Erythroblast (primary cell): Measurements from ENCODE around the gene KRT2.
A peak's percentile ranks its signal among the peaks of the same experiment; 100 is the strongest.

Experiments
- DNase-seq, 2 experiments: peaks; one replicate each; lab custom pipeline; 2025; lab: John Stamatoyannopoulos, UW
- GATA1 ChIP-seq: IDR thresholded peaks from 2 replicates; pipeline ENCODE4 v1.6.1; 2011; ENCODE audit warnings: low read depth, mild to moderate bottlenecking, control low read depth, low read length, moderate library complexity
- POLR2A ChIP-seq: IDR thresholded peaks from 2 replicates; pipeline ENCODE4 v1.6.1; 2011; ENCODE audit warnings: mild to moderate bottlenecking, low read length

Gene KRT2

GRCh38 chr12:52689936-52690335, 37.9 kb upstream of the KRT2 start:
- no peak for TF ChIP-seq POLR2A
- TF ChIP-seq GATA1: no peak
- DNase-seq: no peak

- TF ChIP-seq GATA1 (no peak), POLR2A (no peak)
- DNase-seq: no peak
Measured at GRCh38 chr12:52689239-52689638, 37.2 kb upstream of the KRT2 start.

- TF ChIP-seq POLR2A (no peak), GATA1 (no peak)
- no peak for DNase-seq
Measured at GRCh38 chr12:52688481-52688880, 36.5 kb upstream of the KRT2 start.

GRCh38 chr12:52687497-52688385, 35.7 kb upstream of the KRT2 start:
- peak; percentile 18 to 27 for DNase-seq
- no peak for TF ChIP-seq GATA1
- no peak for TF ChIP-seq POLR2A

GRCh38 chr12:52686756-52687487, 34.9 kb upstream of the KRT2 start:
- no peak for DNase-seq
- no peak for TF ChIP-seq POLR2A

- TF ChIP-seq GATA1 (no peak), POLR2A (no peak)
- no peak for DNase-seq
Measured at GRCh38 chr12:52686063-52686462, 34.1 kb upstream of the KRT2 start.

GRCh38 chr12:52685406-52685890, 33.4 kb upstream of the KRT2 start:
- TF ChIP-seq POLR2A (no peak), GATA1 (no peak)
- DNase-seq: no peak

- TF ChIP-seq GATA1 (no peak), POLR2A (no peak)
- DNase-seq: no peak
Measured at GRCh38 chr12:52684431-52684830, 32.4 kb upstream of the KRT2 start.

- no peak for TF ChIP-seq POLR2A
- DNase-seq: no peak
Measured at GRCh38 chr12:52683575-52684300, 31.7 kb upstream of the KRT2 start.

- DNase-seq: no peak
Measured at GRCh38 chr12:52682938-52683574, 31.0 kb upstream of the KRT2 start.

GRCh38 chr12:52682381-52682660, 30.3 kb upstream of the KRT2 start:
- TF ChIP-seq GATA1 (no peak), POLR2A (no peak)
- DNase-seq: no peak

More at GRCh38 chr12:52682938-52683574, 31.0 kb upstream of the KRT2 start:
- TF ChIP-seq GATA1 (no peak), POLR2A (no peak)

GRCh38 chr12:52681526-52682380, 29.7 kb upstream of the KRT2 start:
- TF ChIP-seq GATA1 (no peak), POLR2A (no peak)
- DNase-seq: no peak

GRCh38 chr12:52680363-52680762, 28.4 kb upstream of the KRT2 start, which contains the start of gene KRT1:
KRT1 (minus strand) TSS chr12:52680407; CDS start chr12:52680348, 59 bp downstream.
- TF ChIP-seq GATA1 (no peak), POLR2A (no peak)

GRCh38 chr12:52679875-52680274, 27.9 kb upstream of the KRT2 start:
- DNase-seq: no peak
- TF ChIP-seq GATA1 (no peak), POLR2A (no peak)

More at GRCh38 chr12:52680363-52680762, 28.4 kb upstream of the KRT2 start, which contains the start of gene KRT1:
- no peak for DNase-seq
